Endothelial cell (in vitro differentiated cells): ENCODE data around the gene BACE1. TPM values are rescaled to one million over a fixed set of nuclear protein-coding genes. Genes with fewer than 3 reads are reported as not detected.

ENCODE experiments used
- DNase-seq: peaks from one replicate; pipeline ENCODE4 v3.0.0; 2021; ENCODE audit warnings: low spot score
- H3K27ac Mint-ChIP-seq: one replicate; pipeline ENCODE4 v1.8.0; 2021; ENCODE audit warnings: mixed read lengths, inconsistent platforms; ENCODE audit not compliant: unreplicated experiment
- H3K27me3 Mint-ChIP-seq: one replicate; pipeline ENCODE4 v1.8.0; 2021; ENCODE audit warnings: mild to moderate bottlenecking, moderate library complexity, mixed read lengths, inconsistent platforms; ENCODE audit not compliant: unreplicated experiment
- H3K36me3 Mint-ChIP-seq: one replicate; pipeline ENCODE4 v1.8.0; 2021; ENCODE audit warnings: mild to moderate bottlenecking, low read depth, mixed read lengths, inconsistent platforms; ENCODE audit not compliant: unreplicated experiment
- H3K4me1 Mint-ChIP-seq: one replicate; pipeline ENCODE4 v1.8.0; 2021; ENCODE audit warnings: mild to moderate bottlenecking, mixed read lengths, inconsistent platforms; ENCODE audit not compliant: unreplicated experiment
- H3K4me3 Mint-ChIP-seq: one replicate; pipeline ENCODE4 v1.8.0; 2021; ENCODE audit warnings: mild to moderate bottlenecking, mixed read lengths, inconsistent platforms; ENCODE audit not compliant: unreplicated experiment
- H3K9me3 Mint-ChIP-seq: one replicate; pipeline ENCODE4 v1.8.0; 2021; ENCODE audit warnings: mixed read lengths, inconsistent platforms; ENCODE audit not compliant: unreplicated experiment
- total RNA-seq: library from RNA; stranded (reverse); fragmentation: NEBNext Ultra II Directional; extraction: Animal tissue kit (Norgen Biotek cat#: 25700); gene quantifications from one replicate; pipeline ENCODE4 v1.2.1, GENCODE V29; 2021; ENCODE audit not compliant: unreplicated experiment
- TF ChIP-seq, protein P1 (sequence below): fragments of 200-600 bp; sonication (generic); IDR thresholded peaks from one replicate; pipeline ENCODE4 v1.5.0; 2021; ENCODE audit warnings: antibody characterized with exemption; ENCODE audit not compliant: unreplicated experiment

The BACE1 gene
- total RNA-seq, 1 donor from 2014 or later: 28.4 TPM

DNA sequence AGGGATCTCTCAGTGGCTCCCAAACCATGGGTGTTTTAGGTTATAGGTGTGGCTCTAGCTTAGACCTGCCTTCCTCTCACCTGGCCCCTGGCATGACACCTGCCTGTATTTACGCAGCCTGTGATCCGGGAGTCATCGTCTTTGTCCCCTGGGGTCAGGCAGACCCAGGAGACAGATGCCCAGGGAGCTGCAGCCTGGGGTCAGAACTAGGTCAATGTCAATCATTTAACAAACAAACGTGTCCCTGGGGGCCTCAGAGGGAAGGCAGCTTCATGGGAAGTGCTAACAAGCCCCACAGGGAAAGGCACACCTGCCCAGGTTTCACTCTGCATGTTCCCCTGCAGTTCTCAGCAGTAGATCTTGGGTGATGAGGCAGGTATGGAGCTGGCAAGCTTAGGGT, 13.0 kb downstream of the BACE1 start:
- H3K4me3 Mint-ChIP-seq: no peak overlapping the region
- no peak overlapping the region for H3K27ac Mint-ChIP-seq
- H3K36me3 Mint-ChIP-seq: peaks cover 6% of the 10 kb centered on the region
- no peaks in the 10 kb centered on the region for H3K27me3 Mint-ChIP-seq
- TF ChIP-seq, protein P1, sequence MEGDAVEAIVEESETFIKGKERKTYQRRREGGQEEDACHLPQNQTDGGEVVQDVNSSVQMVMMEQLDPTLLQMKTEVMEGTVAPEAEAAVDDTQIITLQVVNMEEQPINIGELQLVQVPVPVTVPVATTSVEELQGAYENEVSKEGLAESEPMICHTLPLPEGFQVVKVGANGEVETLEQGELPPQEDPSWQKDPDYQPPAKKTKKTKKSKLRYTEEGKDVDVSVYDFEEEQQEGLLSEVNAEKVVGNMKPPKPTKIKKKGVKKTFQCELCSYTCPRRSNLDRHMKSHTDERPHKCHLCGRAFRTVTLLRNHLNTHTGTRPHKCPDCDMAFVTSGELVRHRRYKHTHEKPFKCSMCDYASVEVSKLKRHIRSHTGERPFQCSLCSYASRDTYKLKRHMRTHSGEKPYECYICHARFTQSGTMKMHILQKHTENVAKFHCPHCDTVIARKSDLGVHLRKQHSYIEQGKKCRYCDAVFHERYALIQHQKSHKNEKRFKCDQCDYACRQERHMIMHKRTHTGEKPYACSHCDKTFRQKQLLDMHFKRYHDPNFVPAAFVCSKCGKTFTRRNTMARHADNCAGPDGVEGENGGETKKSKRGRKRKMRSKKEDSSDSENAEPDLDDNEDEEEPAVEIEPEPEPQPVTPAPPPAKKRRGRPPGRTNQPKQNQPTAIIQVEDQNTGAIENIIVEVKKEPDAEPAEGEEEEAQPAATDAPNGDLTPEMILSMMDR: no peak
- DNase-seq: no peak
- peaks cover 13% of the 10 kb centered on the region for H3K4me1 Mint-ChIP-seq
- no peaks in the 10 kb centered on the region for H3K9me3 Mint-ChIP-seq

DNA sequence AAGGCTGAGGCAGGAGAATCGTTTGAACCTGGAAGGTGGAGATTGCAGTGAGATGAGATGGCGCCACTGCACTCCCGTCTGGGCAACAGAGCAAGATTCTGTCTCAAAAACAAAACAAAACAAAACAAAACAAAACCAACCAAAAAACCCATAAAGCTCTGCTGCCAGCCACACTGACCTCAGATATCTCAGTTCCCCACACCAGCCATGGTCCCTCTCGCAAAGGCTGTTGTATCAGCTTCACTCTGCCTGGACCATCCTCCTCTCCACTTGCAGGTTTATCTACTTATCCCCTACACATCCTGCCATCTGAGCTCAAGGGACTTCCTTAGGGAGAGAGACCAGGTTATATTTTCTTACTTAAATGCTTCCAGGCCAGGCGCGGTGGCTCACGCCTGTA, 13.8 kb downstream of the BACE1 start:
- Mint-ChIP-seq H3K27ac (no peak overlapping the region), H3K4me3 (no peak overlapping the region), H3K4me1 (peaks cover 13% of the 10 kb centered on the region), H3K9me3 (no peaks in the 10 kb centered on the region), H3K36me3 (peaks cover 6% of the 10 kb centered on the region), H3K27me3 (no peaks in the 10 kb centered on the region)
- DNase-seq: no peak
- TF ChIP-seq, protein P1: no peak

DNA sequence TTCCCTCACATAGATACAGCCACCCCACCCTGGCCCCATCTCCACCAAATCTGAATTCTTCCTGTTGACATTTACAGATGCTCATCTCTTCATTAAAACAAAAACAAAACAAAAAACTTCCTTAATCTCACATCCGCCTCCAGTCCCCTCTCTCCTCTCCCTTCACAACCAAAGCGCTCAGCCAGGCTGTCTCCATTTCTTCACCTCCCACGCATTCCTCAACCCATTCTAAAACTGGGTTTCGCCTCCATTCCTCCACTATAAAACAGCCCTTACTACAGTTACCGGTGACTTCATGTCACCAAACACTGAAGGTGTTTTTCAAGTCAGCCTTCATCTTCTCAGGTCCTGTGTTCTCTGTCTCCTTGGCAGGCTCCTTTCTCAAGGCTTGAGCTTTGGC, 15.3 kb downstream of the BACE1 start:
- H3K4me3 Mint-ChIP-seq: peak overlapping the region; percentile 76
- peak overlapping the region; percentile 28 for H3K27ac Mint-ChIP-seq

DNA sequence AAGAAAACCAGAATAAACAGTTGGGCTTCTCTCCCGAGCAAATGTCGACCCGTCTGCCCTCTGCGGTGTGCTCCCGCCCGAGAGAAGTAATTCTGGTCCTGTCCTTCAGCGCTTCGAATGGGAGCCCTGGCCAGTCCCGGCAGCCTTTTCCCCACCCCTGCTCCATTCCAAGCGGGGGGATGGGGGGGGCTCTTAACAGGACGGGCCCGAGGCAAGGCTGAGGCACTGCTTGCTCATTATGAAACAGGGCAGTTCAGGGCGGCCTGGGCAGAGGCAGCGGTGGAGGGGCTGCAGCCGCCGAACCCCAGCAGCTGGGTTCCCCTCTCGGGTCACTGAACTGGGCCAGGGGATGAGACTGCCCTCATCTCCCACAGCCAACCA, 15.8 kb downstream of the BACE1 start:
- H3K27ac Mint-ChIP-seq: no peak overlapping the region
- no peaks in the 10 kb centered on the region for H3K9me3 Mint-ChIP-seq
- H3K4me1 Mint-ChIP-seq: peaks cover 23% of the 10 kb centered on the region
- DNase-seq: no peak
- no peaks in the 10 kb centered on the region for H3K27me3 Mint-ChIP-seq
- H3K4me3 Mint-ChIP-seq: no peak overlapping the region
- TF ChIP-seq, protein P1: no peak
- H3K36me3 Mint-ChIP-seq: peaks cover 9% of the 10 kb centered on the region

More for the DNA sequence above, 15.3 kb downstream of the BACE1 start:
- TF ChIP-seq, protein P1: no peak
- Mint-ChIP-seq H3K36me3 (peaks cover 9% of the 10 kb centered on the region), H3K9me3 (no peaks in the 10 kb centered on the region), H3K27me3 (no peaks in the 10 kb centered on the region), H3K4me1 (peaks cover 23% of the 10 kb centered on the region)
- DNase-seq: no peak

DNA sequence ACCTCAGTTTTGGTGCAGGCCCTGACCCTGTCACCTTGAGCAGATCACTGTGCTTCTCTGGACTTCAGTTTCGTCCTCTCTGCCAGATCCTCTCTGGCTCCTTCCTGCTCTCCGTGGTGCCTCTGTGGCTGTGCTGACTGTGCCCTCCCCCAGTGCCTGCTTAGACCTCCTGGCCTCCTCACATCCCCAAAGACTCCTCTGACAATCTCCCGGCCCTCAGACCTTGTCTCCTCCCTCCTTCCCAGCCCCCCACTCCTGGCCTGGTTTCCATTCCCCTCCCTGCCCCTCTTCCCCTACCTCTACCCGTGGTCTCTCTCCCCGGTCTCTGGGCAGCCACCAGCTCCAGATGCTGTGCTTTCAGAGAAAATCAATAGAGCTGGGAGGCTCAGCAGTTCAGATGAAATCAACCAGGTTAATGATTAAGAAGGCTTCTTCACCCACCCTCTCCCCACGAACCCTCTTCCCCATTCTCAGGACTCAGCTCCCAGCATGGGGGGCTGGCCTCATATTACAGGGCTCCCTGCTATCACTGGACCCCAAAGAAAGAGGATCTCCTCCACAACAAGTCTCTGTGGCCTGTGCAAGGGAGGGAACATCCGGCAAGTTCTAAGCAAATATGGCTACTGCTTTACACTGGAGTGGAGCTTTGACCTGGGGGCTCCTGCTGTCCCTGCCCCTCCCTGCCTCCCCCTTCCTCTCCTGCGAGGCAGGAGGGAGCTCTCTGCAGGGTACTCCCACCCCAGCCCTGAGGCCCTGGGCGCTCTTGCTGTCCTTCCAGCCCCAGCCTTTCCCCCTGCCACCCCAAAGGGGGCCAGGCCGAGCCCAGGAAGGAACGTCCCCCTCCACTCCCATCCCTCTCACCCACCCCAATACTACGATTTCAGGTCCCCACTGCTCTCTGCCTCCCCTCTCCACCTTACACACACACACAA, 16.4 kb downstream of the BACE1 start:
- Mint-ChIP-seq H3K36me3 (peaks cover 9% of the 10 kb centered on the region), H3K4me1 (peaks cover 23% of the 10 kb centered on the region), H3K27ac (no peak overlapping the region), H3K9me3 (no peaks in the 10 kb centered on the region), H3K4me3 (no peak overlapping the region), H3K27me3 (no peaks in the 10 kb centered on the region)
- TF ChIP-seq, protein P1: no peak
- no peak for DNase-seq
